ENCODE results near the gene NCAPH2.

Gene NCAPH2

GRCh38 chr22:50482107-50483074, 25.6 kb upstream of the NCAPH2 start:
- Histone ChIP-seq H3K27me3 (replicated peaks) (peaks cover 11% of the 10 kb centered on the region), H3K27ac (no peak overlapping the region), H3K4me3 (ENCODE audit: low read depth, low read length) (peak overlapping the region; percentile 36), H3K36me3 (replicated peaks) (no peaks in the 10 kb centered on the region)
- in situ Hi-C loops (cut with HindIII; ENCODE audit: low pct_ligation_motif_present, low sequenced_read_pairs) = no loop called here
- TF ChIP-seq CTCF (IDR thresholded peaks at IDR 0.05; ENCODE audit: low read depth, low read length, missing control alignments) = no peak
- DNase-seq = no peak

- H3K27ac ChIP-seq = no peak overlapping the region
- DNase-seq = no peak
- H3K36me3 ChIP-seq (replicated peaks) = no peaks in the 10 kb centered on the region
- in situ Hi-C loops (cut with HindIII; ENCODE audit: low pct_ligation_motif_present, low sequenced_read_pairs) = no loop called here
- no peak for TF ChIP-seq CTCF (IDR thresholded peaks at IDR 0.05; ENCODE audit: low read depth, low read length, missing control alignments)
- peaks cover 11% of the 10 kb centered on the region for H3K27me3 ChIP-seq (replicated peaks)
- H3K4me3 ChIP-seq (ENCODE audit: low read depth, low read length) = no peak overlapping the region
Observed at GRCh38 chr22:50483106-50483505, 24.9 kb upstream of the NCAPH2 start.

- H3K4me3 ChIP-seq (ENCODE audit: low read depth, low read length) = no peak overlapping the region
- in situ Hi-C loops (cut with HindIII; ENCODE audit: low pct_ligation_motif_present, low sequenced_read_pairs) = no loop called here
- no peak for TF ChIP-seq CTCF (IDR thresholded peaks at IDR 0.05; ENCODE audit: low read depth, low read length, missing control alignments)
- peaks cover 11% of the 10 kb centered on the region for H3K27me3 ChIP-seq (replicated peaks)
- DNase-seq = no peak
- H3K27ac ChIP-seq = no peak overlapping the region
- no peaks in the 10 kb centered on the region for H3K36me3 ChIP-seq (replicated peaks)
Observed at GRCh38 chr22:50483556-50483955, 24.5 kb upstream of the NCAPH2 start.

- H3K27ac ChIP-seq = no peak overlapping the region
- H3K4me3 ChIP-seq (ENCODE audit: low read depth, low read length) = no peak overlapping the region
- peaks cover 11% of the 10 kb centered on the region for H3K27me3 ChIP-seq (replicated peaks)
- in situ Hi-C loops (cut with HindIII; ENCODE audit: low pct_ligation_motif_present, low sequenced_read_pairs) = no loop called here
- no peak for TF ChIP-seq CTCF (IDR thresholded peaks at IDR 0.05; ENCODE audit: low read depth, low read length, missing control alignments)
- DNase-seq = no peak
- H3K36me3 ChIP-seq (replicated peaks) = no peaks in the 10 kb centered on the region
Observed at GRCh38 chr22:50483977-50484853, 23.8 kb upstream of the NCAPH2 start.

- in situ Hi-C loops (cut with HindIII; ENCODE audit: low pct_ligation_motif_present, low sequenced_read_pairs) = no loop called here
- no peak for DNase-seq
Observed at GRCh38 chr22:50485221-50486131, 22.5 kb upstream of the NCAPH2 start.

More at GRCh38 chr22:50485221-50486131, 22.5 kb upstream of the NCAPH2 start:
- no peak overlapping the region for H3K27ac ChIP-seq
- no peak overlapping the region for H3K4me3 ChIP-seq (ENCODE audit: low read depth, low read length)
- no peak for TF ChIP-seq CTCF (IDR thresholded peaks at IDR 0.05; ENCODE audit: low read depth, low read length, missing control alignments)
- peaks cover 7% of the 10 kb centered on the region for H3K27me3 ChIP-seq (replicated peaks)
- no peaks in the 10 kb centered on the region for H3K36me3 ChIP-seq (replicated peaks)
